Neural progenitor cell (in vitro differentiated cells): ENCODE measurements around the gene ADARB2.

Experiments
- EZH2 ChIP-seq: fragments of 200-600 bp; sonication (generic); IDR thresholded peaks from 2 replicates; pipeline ENCODE4 v1.6.1; 2017; ENCODE audit warnings: antibody characterized with exemption, mild to moderate bottlenecking, moderate library complexity
- EZH2phosphoT487 ChIP-seq: fragments of 200-600 bp; sonication (generic); IDR thresholded peaks from 2 replicates; pipeline ENCODE4 v1.6.1; 2017; ENCODE audit warnings: antibody characterized with exemption
- TF ChIP-seq, protein P1 (sequence below): fragments of 200-600 bp; sonication (generic); IDR thresholded peaks from 2 replicates; pipeline ENCODE4 v1.5.1; 2017; ENCODE audit warnings: antibody characterized with exemption, mild to moderate bottlenecking

DNA sequence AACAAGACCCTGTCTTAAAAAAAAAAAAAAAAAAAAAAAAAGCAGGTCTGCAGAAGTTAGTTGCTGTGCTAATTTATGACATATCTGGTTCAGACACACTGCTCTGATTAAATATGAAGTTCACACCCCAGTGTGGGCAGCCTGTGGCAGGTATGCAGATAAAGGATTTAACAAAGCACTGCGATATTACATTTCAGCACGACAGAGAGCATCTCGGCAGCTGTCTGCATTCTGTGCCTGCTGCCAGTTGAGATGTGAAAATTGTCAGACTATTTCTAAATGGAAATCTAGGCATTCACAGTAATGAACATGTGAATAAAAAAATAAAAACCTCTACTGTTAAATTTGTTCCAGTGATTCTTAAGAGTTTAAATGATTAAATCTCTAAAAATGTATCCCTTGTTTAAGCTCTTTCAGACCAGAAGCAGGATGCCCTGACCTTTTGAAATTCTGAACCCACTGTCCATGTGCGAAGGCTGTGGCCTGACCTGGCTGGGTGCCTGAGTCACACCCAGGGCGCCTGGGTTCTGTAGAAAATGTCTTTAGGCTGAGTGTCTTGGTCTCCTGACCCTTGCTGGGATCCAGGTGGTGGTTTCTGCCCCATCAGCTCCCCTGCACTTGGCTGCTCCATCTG, 408.2 kb downstream of the ADARB2 start:
- TF ChIP-seq, protein P1, sequence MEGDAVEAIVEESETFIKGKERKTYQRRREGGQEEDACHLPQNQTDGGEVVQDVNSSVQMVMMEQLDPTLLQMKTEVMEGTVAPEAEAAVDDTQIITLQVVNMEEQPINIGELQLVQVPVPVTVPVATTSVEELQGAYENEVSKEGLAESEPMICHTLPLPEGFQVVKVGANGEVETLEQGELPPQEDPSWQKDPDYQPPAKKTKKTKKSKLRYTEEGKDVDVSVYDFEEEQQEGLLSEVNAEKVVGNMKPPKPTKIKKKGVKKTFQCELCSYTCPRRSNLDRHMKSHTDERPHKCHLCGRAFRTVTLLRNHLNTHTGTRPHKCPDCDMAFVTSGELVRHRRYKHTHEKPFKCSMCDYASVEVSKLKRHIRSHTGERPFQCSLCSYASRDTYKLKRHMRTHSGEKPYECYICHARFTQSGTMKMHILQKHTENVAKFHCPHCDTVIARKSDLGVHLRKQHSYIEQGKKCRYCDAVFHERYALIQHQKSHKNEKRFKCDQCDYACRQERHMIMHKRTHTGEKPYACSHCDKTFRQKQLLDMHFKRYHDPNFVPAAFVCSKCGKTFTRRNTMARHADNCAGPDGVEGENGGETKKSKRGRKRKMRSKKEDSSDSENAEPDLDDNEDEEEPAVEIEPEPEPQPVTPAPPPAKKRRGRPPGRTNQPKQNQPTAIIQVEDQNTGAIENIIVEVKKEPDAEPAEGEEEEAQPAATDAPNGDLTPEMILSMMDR: no peak
- TF ChIP-seq EZH2 (no peak), EZH2phosphoT487 (no peak)
